ENCODE results near the gene NMU. TPM values are rescaled to one million over a fixed set of nuclear protein-coding genes. Genes with fewer than 3 reads are reported as not detected.
"Not testable (repeated sequence)": the region's sequence is repeated elsewhere in the genome, so short reads cannot be mapped to it uniquely, and the experiment has no call there.

NMU gene
- total RNA-seq, 2 experiments from 2014 or later, result not detected

DNA sequence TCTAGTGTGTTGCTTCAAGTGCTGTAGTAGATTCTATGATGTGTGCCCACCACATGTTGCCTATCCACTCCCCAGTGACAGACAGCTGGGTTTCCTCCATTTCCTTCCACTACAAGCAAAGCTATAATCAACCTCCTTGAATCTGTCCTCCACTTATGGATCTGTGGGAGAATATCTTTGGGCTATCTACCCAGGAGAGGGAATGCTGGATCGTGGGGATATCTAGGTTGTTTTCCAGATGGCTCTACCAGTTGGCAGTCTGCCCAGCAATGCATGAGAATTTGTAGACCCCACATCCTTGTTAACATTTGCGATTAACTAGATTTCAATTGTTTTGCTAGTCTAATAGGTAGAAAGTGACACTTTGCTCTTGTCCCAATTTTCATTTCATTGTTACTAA, 10.3 kb downstream of the NMU start:
- intact Hi-C loops (cut with micrococcal nuclease; ENCODE audit: unreplicated experiment), result no loop called here
- H3K4me3 ChIP-seq (ENCODE audit: low read depth, low read length, poor library complexity, severe bottlenecking), result no peak overlapping the region
- H4K20me1 ChIP-seq (ENCODE audit: insufficient read depth, low read length), result no peaks in the 10 kb centered on the region
- ChIA-PET CTCF (ENCODE audit: unreplicated experiment) (no interaction called here), POLR2A (interaction anchor here (0.7 kb wide), 1 partner anchor 129 kb away, joined by 4 read pairs; no protein-coding TSS in a partner anchor)
- H3K9me3 ChIP-seq (ENCODE audit: low read length), result no peaks in the 10 kb centered on the region
- TF ChIP-seq, protein P1, sequence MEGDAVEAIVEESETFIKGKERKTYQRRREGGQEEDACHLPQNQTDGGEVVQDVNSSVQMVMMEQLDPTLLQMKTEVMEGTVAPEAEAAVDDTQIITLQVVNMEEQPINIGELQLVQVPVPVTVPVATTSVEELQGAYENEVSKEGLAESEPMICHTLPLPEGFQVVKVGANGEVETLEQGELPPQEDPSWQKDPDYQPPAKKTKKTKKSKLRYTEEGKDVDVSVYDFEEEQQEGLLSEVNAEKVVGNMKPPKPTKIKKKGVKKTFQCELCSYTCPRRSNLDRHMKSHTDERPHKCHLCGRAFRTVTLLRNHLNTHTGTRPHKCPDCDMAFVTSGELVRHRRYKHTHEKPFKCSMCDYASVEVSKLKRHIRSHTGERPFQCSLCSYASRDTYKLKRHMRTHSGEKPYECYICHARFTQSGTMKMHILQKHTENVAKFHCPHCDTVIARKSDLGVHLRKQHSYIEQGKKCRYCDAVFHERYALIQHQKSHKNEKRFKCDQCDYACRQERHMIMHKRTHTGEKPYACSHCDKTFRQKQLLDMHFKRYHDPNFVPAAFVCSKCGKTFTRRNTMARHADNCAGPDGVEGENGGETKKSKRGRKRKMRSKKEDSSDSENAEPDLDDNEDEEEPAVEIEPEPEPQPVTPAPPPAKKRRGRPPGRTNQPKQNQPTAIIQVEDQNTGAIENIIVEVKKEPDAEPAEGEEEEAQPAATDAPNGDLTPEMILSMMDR (conservative IDR thresholded peaks at IDR 0.05; ENCODE audit: low read length), result no peak
- no peak for TF ChIP-seq EZH2phosphoT487 (IDR thresholded peaks at IDR 0.05; ENCODE audit: borderline replicate concordance, low read depth, low read length)
- no peaks in the 10 kb centered on the region for H3K79me2 ChIP-seq (ENCODE audit: insufficient read depth, low read depth, low read length)
- H3K4me1 ChIP-seq (ENCODE audit: insufficient read depth, low read length, poor library complexity, severe bottlenecking), result no peaks in the 10 kb centered on the region
- no peak overlapping the region for H3K4me2 ChIP-seq (ENCODE audit: low read length)
- H3K36me3 ChIP-seq (ENCODE audit: insufficient read depth, low read length), result no peaks in the 10 kb centered on the region
- no peak for DNase-seq (ENCODE audit: low spot score)
- no peak overlapping the region for H2AFZ ChIP-seq (ENCODE audit: low read length)
- BruUV-seq (replicated peaks), result no TSS peak
- no peaks in the 10 kb centered on the region; the same call in 1 of the 2 replicates for H3K9me2 ChIP-seq (ENCODE audit: insufficient read depth, low read length)
- H3K27ac ChIP-seq (ENCODE audit: low read depth, low read length, poor library complexity, severe bottlenecking), result no peak overlapping the region

DNA sequence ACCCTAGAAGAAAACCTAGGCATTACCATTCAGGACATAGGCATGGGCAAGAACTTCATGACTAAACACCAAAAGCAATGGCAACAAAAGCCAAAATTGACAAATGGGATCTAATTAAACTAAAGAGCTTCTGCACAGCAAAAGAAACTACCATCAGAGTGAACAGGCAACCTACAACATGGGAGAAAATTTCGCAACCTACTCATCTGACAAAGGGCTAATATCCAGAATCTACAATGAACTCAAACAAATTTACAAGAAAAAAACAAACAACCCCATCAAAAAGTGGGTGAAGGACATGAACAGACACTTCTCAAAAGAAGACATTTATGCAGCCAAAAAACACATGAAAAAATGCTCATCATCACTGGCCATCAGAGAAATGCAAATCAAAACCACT, 12.0 kb downstream of the NMU start:
- POLR2A ChIA-PET; H3K9me2 ChIP-seq (ENCODE audit: insufficient read depth, low read length); BruUV-seq (replicated peaks); CTCF ChIA-PET (ENCODE audit: unreplicated experiment); H4K20me1 ChIP-seq (ENCODE audit: insufficient read depth, low read length); H3K4me3 ChIP-seq (ENCODE audit: low read depth, low read length, poor library complexity, severe bottlenecking); DNase-seq (ENCODE audit: low spot score); H3K4me1 ChIP-seq (ENCODE audit: insufficient read depth, low read length, poor library complexity, severe bottlenecking); H3K9me3 ChIP-seq (ENCODE audit: low read length); H3K79me2 ChIP-seq (ENCODE audit: insufficient read depth, low read depth, low read length); H3K36me3 ChIP-seq (ENCODE audit: insufficient read depth, low read length); intact Hi-C loops (cut with micrococcal nuclease; ENCODE audit: unreplicated experiment); H3K4me2 ChIP-seq (ENCODE audit: low read length); H3K27ac ChIP-seq (ENCODE audit: low read depth, low read length, poor library complexity, severe bottlenecking); H2AFZ ChIP-seq (ENCODE audit: low read length): not testable (repeated sequence)

DNA sequence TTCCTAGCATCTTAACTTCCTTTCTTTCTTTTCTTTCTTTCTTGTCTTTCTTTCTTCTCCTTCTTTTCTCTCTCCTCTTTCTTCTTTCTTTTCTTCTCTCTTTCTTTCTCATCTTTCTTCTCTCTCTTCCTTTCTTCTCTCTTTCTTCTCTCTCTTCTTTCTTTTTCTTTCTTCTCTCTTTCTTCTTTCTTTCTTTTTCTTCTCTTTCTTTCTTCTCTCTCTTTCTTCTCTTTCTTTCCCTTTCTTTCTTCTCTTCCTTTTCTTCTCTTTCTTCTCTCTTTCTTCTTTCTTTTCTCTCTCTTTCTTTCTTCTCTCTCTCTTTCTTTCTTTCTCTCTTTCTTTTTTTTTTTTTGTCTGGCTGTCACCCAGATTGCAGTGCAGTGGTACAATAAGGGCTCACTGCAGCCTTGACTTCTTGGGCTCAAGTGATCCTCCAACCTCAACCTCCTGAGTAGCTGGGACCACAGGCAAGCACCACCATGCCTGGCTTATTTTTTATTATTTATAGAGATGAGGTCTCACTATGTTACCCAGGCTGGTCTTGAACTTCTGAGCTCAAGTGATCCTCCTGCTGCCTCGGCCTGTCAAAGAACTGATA, 17.5 kb downstream of the NMU start:
- CTCF ChIA-PET (ENCODE audit: unreplicated experiment), result no interaction called here
- no peaks in the 10 kb centered on the region for H3K36me3 ChIP-seq (ENCODE audit: insufficient read depth, low read length)
- BruUV-seq (replicated peaks), result no TSS peak
- POLR2A ChIA-PET, result no interaction called here
- H4K20me1 ChIP-seq (ENCODE audit: insufficient read depth, low read length), result no peaks in the 10 kb centered on the region
- H3K4me2 ChIP-seq (ENCODE audit: low read length), result no peak overlapping the region
- H2AFZ ChIP-seq (ENCODE audit: low read length), result no peak overlapping the region
- no peaks in the 10 kb centered on the region for H3K9me3 ChIP-seq (ENCODE audit: low read length)
- no peak for DNase-seq (ENCODE audit: low spot score)
- H3K9me2 ChIP-seq (ENCODE audit: insufficient read depth, low read length), result no peaks in the 10 kb centered on the region
- H3K4me3 ChIP-seq (ENCODE audit: low read depth, low read length, poor library complexity, severe bottlenecking), result no peak overlapping the region
- no peak overlapping the region for H3K27ac ChIP-seq (ENCODE audit: low read depth, low read length, poor library complexity, severe bottlenecking)
- intact Hi-C loops (cut with micrococcal nuclease; ENCODE audit: unreplicated experiment), result no loop called here
- TF ChIP-seq, protein P1 (conservative IDR thresholded peaks at IDR 0.05; ENCODE audit: low read length), result no peak
- TF ChIP-seq EZH2phosphoT487 (IDR thresholded peaks at IDR 0.05; ENCODE audit: borderline replicate concordance, low read depth, low read length), result no peak
- H3K4me1 ChIP-seq (ENCODE audit: insufficient read depth, low read length, poor library complexity, severe bottlenecking), result no peaks in the 10 kb centered on the region
- H3K79me2 ChIP-seq (ENCODE audit: insufficient read depth, low read depth, low read length), result no peaks in the 10 kb centered on the region

Measured in OCI-LY7 (cell line).